ENCODE data around the gene SPTBN5. TPM values are rescaled to one million over a fixed set of nuclear protein-coding genes. Genes with fewer than 3 reads are reported as not detected.

SPTBN5 gene
- total RNA-seq, 1 experiment from 2014 or later, result 0.64 TPM

DNA sequence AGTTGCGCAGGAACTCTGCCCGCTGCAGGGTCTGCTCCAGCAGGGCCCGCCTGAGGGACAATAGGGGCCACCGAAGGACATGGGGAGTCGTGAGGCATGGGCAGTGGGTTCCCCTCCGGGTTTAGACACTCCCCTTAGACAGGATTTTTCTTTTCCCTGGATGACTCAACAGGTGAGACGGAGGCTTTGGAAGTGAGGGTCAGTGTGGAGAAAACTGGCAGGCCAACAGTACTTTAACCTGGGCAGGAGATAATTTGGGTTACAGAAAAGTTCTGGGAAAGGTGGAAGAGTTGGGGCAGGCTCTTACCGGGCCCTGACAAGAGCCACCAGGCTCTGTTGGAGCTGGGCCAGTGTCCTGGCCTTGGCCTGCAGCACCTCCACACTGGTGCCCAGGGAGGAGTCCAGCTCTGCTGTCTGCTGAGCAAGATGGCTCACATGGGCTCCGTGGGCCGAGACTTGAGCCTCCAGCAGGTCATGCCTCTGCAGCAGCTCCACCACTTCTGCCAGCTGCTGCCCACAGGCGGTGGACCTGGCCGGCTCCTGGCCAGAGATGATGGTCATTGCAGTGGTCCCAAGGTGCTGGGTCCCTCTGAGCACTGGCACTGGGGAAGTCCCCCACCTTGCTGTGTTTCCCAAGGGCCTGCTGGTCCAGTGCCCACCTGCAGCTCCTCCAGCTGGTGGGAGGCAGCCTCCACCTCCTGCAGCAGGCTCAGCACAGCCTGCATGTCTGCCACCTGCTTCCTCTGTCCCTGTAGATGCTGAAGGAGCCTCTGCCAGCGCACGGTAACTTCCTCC lies 11.0 kb downstream of the SPTBN5 start:
- Mint-ChIP-seq H3K4me3 (ENCODE audit: low read depth, unreplicated experiment) (no peak overlapping the region), H3K27me3 (ENCODE audit: unreplicated experiment) (no peaks in the 10 kb centered on the region), H3K4me1 (ENCODE audit: low read depth, unreplicated experiment) (no peaks in the 10 kb centered on the region), H3K36me3 (ENCODE audit: insufficient read depth, unreplicated experiment) (no peaks in the 10 kb centered on the region), H3K9me3 (ENCODE audit: low read depth, unreplicated experiment) (no peaks in the 10 kb centered on the region), H3K27ac (ENCODE audit: unreplicated experiment) (no peak overlapping the region)
- intact Hi-C loops (cut with micrococcal nuclease; ENCODE audit: unreplicated experiment), result no loop called here
- TF ChIP-seq, protein P1, sequence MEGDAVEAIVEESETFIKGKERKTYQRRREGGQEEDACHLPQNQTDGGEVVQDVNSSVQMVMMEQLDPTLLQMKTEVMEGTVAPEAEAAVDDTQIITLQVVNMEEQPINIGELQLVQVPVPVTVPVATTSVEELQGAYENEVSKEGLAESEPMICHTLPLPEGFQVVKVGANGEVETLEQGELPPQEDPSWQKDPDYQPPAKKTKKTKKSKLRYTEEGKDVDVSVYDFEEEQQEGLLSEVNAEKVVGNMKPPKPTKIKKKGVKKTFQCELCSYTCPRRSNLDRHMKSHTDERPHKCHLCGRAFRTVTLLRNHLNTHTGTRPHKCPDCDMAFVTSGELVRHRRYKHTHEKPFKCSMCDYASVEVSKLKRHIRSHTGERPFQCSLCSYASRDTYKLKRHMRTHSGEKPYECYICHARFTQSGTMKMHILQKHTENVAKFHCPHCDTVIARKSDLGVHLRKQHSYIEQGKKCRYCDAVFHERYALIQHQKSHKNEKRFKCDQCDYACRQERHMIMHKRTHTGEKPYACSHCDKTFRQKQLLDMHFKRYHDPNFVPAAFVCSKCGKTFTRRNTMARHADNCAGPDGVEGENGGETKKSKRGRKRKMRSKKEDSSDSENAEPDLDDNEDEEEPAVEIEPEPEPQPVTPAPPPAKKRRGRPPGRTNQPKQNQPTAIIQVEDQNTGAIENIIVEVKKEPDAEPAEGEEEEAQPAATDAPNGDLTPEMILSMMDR (IDR thresholded peaks at IDR 0.05; ENCODE audit: unreplicated experiment), result no peak
- CTCF ChIA-PET, result interaction anchor here (1.1 kb wide), 1 partner anchor 10 kb away, joined by 3 read pairs; no protein-coding TSS in a partner anchor
- BruUV-seq (replicated peaks), result no TSS peak
- DNase-seq, result no peak

DNA sequence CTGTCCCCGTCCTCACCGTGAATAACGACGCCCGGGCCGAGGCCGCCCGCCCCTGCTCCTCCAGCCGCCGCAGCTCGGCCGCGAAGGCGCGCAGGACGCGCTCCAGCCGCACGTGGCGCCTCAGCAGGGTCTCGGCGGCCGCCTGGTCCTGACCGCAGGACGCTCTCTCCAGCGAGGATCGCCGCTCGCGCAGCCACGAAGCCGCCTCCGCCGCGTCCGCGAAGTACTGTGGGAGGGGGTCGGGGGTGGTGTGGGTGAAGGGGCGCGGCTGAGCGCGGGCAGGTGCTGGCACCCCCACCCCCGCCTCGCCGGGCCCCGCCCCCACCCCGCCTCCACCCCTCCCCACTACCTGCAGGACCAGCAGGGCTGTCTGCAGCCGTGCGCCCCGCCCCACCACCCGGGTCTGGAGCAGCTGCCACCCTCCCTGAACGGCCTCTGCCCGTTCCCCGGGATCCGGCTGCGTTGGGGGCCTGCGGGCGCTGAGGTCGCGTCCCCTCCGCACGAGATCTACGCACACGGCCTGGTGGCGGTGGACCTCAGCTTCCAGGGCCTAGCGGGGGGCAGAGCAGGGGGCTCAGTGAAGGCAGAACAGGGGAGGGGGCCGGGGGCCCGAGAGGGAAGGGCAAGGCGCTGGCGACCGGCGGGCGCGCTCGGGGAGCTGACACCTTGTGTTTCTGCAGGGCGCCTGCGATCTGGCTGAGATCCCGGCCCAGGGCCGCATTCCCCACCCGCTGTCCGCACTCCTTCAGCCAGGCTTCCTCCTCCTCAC lies 11.7 kb downstream of the SPTBN5 start:
- H3K4me3 Mint-ChIP-seq (ENCODE audit: low read depth, unreplicated experiment), result no peak overlapping the region
- no TSS peak for BruUV-seq (replicated peaks)
- H3K4me1 Mint-ChIP-seq (ENCODE audit: low read depth, unreplicated experiment), result no peaks in the 10 kb centered on the region
- no peak for DNase-seq
- no peaks in the 10 kb centered on the region for H3K27me3 Mint-ChIP-seq (ENCODE audit: unreplicated experiment)
- H3K36me3 Mint-ChIP-seq (ENCODE audit: insufficient read depth, unreplicated experiment), result no peaks in the 10 kb centered on the region
- H3K27ac Mint-ChIP-seq (ENCODE audit: unreplicated experiment), result no peak overlapping the region
- TF ChIP-seq, protein P1 (IDR thresholded peaks at IDR 0.05; ENCODE audit: unreplicated experiment), result no peak
- CTCF ChIA-PET, result interaction anchor here (1.1 kb wide), 1 partner anchor 11 kb away, joined by 3 read pairs; no protein-coding TSS in a partner anchor
- H3K9me3 Mint-ChIP-seq (ENCODE audit: low read depth, unreplicated experiment), result no peaks in the 10 kb centered on the region
- intact Hi-C loops (cut with micrococcal nuclease; ENCODE audit: unreplicated experiment), result no loop called here

DNA sequence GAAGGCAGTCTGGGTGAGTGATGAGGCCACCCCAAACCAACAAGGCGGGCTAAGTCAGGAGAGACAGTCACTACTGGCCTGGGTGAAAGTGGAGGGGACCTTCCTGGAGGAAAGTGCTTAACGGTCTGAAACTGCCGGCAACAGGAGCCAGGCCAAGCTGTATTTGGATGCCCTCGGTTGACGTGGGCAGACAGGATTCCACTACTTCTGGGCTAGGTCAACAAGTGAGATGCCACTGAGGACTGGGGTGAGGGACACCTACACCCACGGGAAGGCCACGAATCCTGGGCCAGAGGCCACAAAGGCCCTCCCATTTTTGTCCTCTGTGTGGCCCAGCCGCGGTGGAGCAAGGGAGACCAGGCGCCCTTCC lies 12.3 kb downstream of the SPTBN5 start:
- no peaks in the 10 kb centered on the region for H3K36me3 Mint-ChIP-seq (ENCODE audit: insufficient read depth, unreplicated experiment)
- no peak overlapping the region for H3K4me3 Mint-ChIP-seq (ENCODE audit: low read depth, unreplicated experiment)
- no peaks in the 10 kb centered on the region for H3K9me3 Mint-ChIP-seq (ENCODE audit: low read depth, unreplicated experiment)
- TF ChIP-seq, protein P1 (IDR thresholded peaks at IDR 0.05; ENCODE audit: unreplicated experiment), result no peak
- CTCF ChIA-PET, result no interaction called here
- no peak overlapping the region for H3K27ac Mint-ChIP-seq (ENCODE audit: unreplicated experiment)
- no TSS peak for BruUV-seq (replicated peaks)
- no peak for DNase-seq
- H3K27me3 Mint-ChIP-seq (ENCODE audit: unreplicated experiment), result no peaks in the 10 kb centered on the region
- no peaks in the 10 kb centered on the region for H3K4me1 Mint-ChIP-seq (ENCODE audit: low read depth, unreplicated experiment)
- intact Hi-C loops (cut with micrococcal nuclease; ENCODE audit: unreplicated experiment), result no loop called here

DNA sequence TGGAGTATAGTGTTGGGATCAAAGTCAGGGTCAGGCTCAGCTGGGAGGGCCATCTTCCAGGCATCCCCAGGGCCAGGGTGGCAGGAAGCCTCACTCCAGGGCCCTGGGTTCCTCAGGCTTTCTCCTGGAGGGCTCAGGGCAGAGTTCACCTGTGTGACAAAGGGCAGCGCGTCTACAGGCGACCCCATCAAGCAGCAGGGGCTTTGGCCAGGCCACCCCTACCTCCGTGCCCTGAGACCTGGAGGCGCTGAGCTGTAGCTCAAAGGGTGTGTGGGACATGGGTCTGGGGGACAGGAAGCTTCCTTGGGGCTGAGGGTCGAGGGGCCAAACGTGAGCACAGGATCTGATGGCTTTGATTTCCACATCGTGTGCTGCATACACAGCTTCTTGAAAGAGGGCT lies 12.8 kb downstream of the SPTBN5 start:
- intact Hi-C loops (cut with micrococcal nuclease; ENCODE audit: unreplicated experiment), result no loop called here
- DNase-seq, result no peak
- CTCF ChIA-PET, result no interaction called here
- TF ChIP-seq, protein P1 (IDR thresholded peaks at IDR 0.05; ENCODE audit: unreplicated experiment), result no peak
- Mint-ChIP-seq H3K27me3 (ENCODE audit: unreplicated experiment) (no peaks in the 10 kb centered on the region), H3K36me3 (ENCODE audit: insufficient read depth, unreplicated experiment) (no peaks in the 10 kb centered on the region), H3K4me3 (ENCODE audit: low read depth, unreplicated experiment) (no peak overlapping the region), H3K4me1 (ENCODE audit: low read depth, unreplicated experiment) (no peaks in the 10 kb centered on the region), H3K27ac (ENCODE audit: unreplicated experiment) (no peak overlapping the region), H3K9me3 (ENCODE audit: low read depth, unreplicated experiment) (no peaks in the 10 kb centered on the region)
- BruUV-seq (replicated peaks), result no TSS peak
